Stimulated activated CD8-positive, alpha-beta memory T cell treated with anti-CD3 and anti-CD28 coated beads, Interleukin-12 subunit alpha, Interleukin-12 subunit beta, amount 100 ng/mL, for 1 hour (primary cell): ENCODE data around the gene CABP1.
"Not testable (repeated sequence)": the region's sequence is repeated elsewhere in the genome, so short reads cannot be mapped to it uniquely, and the experiment has no call there.

ENCODE experiments used
- DNase-seq: peaks from one replicate; pipeline ENCODE4 v3.0.0-alpha.2; 2020; ENCODE audit warnings: low read depth

Gene CABP1

GRCh38 chr12:120668091-120668867 lies 27.9 kb downstream of the CABP1 start:
- no peak for DNase-seq

DNA sequence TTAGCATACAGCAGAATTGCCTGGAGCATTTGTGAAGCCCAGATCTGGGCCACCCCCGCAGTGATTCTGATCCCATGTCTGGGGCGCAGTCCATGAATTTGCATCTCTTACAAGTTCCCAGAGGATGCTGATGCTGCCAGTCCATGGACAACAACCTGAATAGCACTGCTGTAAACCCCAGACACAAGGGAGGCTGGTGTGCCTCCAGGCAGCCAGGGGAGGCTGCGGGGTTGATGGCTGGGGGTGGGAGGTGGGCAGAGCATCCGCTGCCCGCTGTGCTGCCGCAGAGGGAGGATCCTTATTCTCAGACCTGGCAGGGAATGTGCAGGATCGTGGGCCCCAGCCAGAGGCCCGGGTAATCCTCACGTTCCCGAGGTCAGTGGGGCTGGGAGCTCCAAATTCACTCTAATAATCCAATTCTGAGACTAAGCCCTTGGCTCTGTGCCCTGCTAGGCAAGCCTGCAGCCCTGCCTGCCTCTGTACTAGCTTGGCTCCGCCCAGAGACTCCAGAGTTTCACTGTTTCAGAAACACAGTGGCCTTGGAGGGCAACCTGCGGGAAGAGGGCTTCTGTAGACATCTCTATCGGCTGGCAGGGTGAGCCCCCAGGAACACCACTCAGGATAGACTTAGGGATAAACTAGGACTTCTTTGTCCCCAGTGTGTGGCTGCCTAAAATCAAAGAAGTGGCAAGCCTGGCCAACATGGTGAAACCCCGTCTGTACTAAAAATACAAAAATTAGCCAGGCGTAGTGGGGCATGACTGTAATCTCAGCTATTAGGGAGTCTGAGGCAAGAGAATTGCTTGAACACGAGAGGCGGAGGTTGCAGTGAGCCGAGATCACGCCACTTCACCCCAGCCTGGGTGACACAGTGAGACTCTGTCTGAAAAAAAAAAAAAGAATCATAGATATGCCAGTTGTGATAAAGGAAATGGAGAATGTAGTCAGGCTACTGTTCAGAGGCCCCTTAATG lies 28.7 kb downstream of the CABP1 start:
- DNase-seq, result no peak

GRCh38 chr12:120670237-120670636 lies 29.8 kb downstream of the CABP1 start:
- not testable (repeated sequence) for DNase-seq

DNA sequence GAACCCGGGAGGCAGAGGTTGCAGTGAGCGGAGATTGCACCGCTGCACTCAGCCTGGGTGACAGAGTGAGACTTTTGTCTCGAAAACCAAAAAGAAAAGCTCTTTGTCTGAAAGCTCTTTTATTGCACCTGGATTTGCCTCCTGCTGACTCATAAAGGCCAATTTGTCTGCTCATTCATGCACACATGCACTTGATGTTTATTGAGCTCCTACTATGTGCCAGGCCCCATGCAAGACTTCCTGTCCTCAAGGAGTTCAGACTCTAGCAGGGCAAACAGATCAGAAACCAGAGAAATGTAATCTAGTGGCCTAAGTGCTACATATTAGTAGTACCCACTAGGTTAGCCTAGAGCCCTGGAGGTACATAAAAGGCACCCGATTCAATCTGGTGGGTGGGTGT lies 30.2 kb downstream of the CABP1 start:
- DNase-seq, result no peak

DNA sequence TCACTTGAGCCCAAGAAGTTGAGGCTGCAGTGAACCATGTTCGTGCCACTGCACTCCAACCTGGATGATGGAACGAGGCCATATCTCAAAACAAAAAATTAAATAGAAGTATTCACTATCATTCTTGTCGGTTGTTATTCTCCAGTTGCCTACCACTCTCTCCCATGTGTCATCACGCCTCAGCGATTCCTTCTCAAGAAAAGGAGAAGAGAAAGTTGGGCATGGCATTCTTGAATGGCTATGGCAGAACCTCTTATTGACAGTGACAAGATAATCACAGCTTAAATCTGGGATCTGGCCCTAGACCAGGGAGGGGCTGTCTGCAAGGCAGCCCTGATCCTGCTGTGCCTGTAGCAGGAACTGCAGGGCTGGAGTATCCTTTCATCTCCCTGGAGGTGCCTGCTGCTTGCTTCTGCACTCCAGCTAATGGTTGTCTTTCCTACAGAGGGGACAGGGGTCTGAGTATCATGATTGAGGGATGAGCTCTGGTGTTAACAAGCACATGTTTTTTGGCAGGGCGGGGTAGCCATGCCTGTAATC lies 33.7 kb downstream of the CABP1 start:
- no peak for DNase-seq

DNA sequence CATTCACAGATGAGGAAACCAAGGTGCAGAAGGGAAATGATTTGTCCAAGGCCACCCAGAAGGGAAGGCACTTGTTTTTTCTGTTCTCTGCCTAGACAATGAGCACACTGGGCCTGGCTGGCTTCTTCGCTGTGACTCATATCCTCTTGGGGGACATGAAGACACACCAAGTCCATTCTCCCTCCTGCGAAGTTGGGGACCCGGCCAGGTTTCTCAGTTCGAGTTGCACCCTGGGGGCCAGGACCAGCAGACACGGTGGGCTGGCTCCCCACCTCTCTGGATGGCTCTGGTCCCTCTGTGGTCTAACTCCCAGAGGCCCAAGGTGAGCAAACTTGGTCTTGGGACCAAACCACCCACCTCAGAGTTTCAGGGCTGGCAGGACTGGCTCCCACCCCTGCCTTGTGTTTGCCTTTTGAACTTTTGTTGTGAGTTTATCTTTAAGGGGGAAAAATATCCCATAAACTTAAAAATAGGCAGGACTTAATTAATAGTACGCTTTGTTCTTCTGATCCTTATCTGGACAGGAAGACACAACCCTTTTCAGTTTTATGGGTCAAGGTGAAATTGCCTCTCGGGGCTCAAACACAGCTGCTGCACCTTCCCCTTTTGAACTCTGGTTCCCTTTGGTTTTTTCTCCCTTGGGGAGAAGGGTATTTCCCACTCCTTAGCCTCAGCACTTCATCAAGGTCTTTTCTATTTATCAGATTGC lies 37.5 kb downstream of the CABP1 start:
- no peak for DNase-seq

DNA sequence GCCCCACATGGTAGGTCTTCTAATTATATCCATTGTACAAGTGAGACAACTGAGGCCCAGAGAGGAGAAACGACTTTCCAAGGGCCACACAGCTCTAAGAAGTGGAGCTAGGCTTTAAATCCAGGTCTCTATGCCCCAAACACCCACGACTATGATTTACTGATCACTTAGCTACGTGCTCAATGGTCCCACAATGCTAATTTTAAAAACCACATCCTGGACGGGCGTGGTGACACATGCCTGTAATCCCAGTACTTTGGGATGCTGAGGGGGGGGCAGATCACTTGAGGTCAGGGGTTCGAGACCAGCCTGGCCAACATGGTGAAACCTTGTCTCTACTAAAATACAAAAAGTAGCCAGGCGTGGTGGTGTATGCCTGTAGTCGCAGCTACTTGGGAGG lies 38.1 kb downstream of the CABP1 start:
- no peak for DNase-seq

GRCh38 chr12:120680165-120680738 lies 39.8 kb downstream of the CABP1 start:
- DNase-seq, result no peak

DNA sequence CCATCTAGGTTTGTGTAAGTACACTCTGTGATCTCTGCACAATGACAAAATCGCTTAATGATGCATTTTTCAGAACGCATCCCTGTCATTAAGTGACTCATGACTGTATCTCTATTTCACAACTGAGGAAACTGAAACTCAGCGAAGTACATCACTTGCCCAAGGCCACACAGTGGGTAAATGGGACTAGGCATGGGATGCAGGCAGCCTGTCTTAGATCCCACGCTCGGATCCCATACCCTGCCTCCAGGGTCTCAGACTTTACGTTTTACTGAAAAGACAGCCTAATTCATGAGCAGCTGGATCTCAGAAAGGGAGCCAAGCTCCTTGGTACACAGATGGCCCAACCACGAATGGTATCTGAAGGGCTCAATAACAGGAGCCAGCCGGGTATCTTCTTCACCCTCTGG lies 44.1 kb downstream of the CABP1 start:
- DNase-seq, result no peak

GRCh38 chr12:120685522-120685921 lies 45.1 kb downstream of the CABP1 start:
- no peak for DNase-seq

DNA sequence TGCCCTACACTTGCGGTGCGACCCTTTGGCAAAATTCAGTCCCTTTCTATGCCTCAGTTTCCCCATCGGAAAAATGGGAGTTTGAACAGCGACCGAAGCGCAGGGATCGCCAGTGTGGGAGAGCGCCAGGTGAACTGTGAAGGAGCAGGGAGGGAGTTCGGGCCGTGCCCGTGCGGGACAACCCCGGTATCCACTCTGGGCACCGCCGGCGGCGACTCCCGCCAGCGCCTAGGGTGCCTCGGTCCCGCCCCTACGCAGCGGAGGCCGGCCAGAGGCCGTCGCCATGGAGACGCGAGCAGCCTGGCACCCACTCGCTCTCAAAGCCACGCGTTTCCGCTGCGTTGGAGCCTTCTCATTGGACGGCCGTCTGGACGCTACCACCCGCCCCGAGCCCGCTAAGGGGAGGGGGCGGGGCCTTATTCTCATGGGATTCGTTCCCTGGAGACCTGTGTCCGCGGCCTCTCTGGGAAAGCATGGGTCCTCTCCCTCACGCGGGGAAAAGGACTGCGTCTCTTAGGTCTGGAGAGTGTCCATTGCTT lies 45.8 kb downstream of the CABP1 start:
- DNase-seq, result peak; percentile 96

DNA sequence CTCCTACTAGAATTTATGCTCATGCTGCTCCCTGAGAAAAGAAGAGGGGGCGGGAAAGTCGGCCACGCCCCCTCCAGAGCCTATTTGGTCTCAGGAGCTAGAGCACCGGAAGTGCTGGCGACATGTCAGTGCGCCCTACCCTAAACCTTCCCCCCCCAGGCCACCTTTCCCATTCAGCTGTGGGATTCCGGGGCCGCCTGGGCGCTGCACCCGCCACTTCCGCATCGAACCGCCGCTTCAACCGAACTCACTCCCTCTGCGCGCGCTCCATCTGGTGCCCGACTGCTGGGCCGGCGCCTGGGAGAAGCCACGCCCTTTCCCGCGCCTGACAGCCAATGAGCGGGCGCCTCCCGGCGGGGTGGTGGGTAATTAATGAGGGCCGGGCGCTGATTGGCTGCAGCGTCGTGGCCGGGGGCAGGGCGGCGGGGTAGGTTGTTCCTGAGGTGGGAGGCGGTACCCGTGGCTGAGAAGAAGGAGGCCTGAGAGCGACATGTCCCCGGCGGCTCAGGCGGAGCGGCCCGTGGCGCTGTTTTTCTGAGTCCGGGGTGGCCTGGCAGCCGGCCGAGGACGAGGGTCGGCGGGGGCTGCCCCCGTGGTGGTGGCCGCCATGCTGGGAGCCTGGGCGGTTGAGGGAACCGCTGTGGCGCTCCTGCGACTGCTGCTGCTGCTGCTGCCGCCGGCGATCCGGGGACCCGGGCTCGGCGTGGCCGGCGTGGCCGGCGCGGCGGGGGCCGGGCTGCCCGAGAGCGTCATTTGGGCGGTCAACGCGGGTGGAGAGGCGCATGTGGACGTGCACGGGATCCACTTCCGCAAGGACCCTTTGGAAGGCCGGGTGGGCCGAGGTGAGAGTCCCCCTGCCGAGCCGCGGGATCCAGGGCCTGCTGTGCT lies 46.5 kb downstream of the CABP1 start, which contains the start of gene MLEC:
Gene MLEC (plus strand): TSS at position 460 of the 888 bp plus-strand sequence. CDS start 148 bp downstream, at position 608.
- peak; percentile 98 for DNase-seq

DNA sequence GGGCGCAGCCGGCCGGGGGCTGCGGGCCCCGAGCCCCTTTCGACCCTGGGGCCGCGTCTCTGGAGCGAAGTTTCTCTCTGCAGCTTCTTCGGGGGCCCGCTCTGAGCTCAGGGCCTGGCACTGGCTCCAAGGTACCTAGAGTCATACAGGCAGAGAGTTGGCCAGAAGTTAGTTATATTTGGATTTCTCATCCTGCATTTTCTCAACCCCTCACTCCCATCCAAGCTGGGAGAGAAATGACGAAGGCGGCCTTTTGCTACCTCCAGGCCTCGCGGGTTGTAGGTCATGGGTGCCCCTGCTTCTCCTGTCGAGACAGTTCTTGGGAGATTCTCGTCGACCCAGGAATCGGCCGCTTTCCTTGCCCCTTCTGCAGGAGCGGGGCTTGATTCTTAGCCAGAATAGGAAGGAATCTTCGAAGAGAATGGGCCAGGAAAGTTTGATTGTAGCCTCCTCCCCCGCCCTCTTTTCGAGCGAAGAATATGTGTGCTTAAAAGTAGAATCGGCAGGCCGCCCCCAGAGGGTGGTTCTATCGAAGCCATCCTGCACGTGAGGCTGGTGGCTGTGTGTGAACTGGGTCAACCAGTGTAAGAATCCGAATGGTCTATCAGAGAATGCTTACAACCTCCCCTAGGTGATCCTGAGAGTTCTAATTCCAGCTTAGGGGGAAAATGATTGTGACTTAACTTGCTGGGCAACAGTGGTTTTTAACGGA lies 47.3 kb downstream of the CABP1 start:
- no peak for DNase-seq

GRCh38 chr12:120688527-120689071 lies 48.2 kb downstream of the CABP1 start:
- no peak for DNase-seq

DNA sequence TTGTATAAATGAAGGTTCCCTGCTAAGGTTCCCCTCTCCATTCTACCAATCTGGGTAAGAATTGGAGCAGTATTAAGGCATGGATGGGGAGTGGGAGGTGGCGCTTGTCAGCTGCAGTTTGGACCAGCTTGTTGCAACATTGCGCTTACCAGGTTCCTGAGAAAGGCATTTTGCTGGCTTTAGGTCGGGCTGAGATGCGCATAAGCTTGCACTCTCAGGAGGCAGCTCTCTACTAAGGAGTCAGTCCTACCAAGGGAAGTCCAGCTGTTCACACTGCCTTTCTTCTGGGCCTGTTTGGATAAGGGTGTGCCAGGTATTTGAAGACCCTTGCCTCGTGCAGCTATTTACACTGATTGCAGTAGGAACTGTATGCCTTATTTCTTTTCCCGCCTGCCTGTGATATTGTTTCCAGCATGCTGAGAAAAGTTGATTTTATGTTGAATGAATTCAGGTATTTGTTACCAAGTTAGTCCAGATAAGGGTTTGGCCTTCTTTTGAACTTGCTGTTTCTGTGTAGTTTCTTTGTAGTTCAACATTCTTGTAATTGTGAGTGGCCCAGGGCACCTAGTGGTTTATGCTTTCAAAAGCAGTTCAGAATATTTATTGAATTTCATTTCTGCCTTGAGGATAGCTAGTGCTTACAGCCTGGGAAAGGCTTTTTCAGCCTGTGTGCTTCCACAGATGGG lies 49.1 kb downstream of the CABP1 start:
- DNase-seq, result no peak

DNA sequence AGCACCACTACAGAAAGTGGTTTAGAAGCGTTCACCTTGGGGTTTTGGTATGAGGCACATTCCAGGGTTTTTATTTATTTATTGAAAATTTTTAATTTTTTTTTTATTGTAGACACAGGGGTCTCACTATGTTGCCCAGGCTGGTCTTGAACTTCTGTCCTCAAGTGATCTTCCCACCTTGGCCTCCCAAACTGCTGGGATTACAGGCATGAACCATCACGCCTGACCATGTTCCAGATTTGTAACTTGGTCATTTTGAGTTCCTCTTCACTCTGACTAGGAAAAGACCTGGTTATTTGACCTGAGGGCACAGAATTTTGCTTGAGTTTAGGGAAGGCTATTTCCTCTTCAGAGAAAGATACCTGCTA lies 49.6 kb downstream of the CABP1 start:
- DNase-seq, result no peak

GRCh38 chr12:120690978-120691377 lies 50.6 kb downstream of the CABP1 start:
- no peak for DNase-seq

GRCh38 chr12:120692524-120693033 lies 52.2 kb downstream of the CABP1 start:
- no peak for DNase-seq

DNA sequence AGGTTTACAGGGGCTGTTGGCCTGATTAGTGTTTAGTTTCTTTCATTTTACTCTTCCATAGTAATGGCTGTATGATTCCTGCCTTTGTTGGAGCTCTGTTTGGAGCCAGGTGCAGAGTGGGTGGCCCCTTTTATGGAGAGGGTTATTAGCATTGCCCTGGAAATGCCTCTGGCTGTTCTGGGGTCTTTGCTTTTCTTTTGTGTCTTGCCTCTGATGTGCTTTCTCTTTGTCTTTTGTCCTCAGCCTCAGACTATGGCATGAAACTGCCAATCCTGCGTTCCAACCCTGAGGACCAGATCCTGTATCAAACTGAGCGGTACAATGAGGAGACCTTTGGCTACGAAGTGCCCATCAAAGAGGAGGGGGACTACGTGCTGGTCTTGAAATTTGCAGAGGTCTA lies 53.4 kb downstream of the CABP1 start:
- no peak for DNase-seq
